ENCODE results near the gene RARS2. TPM values are rescaled to one million over a fixed set of nuclear protein-coding genes. Genes with fewer than 3 reads are reported as not detected.

The RARS2 gene
- total RNA-seq, 2 donors from 2014 or later = 21.4 to 25.0 TPM

DNA sequence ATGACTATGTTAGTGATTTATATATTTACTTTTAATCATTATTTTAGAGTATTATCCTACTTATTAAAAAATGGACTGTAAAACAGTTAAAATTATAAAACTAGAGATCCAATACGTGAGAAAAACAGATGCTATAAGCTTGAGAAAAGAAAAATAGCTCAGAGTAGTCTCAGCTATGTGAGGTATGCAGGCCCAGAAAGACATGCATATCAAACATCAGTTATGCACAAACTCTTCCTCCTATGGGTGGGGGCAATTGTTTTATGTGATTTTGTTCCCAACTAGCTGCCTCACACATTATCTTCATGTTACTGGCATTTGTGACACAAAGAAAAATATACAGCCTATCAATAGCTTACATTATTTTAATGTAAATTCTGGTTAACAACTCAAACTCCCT is 28.8 kb downstream of the RARS2 start:
- ATAC-seq (ENCODE audit: insufficient number of reproducible peaks, low FRiP score, low read depth) (no peak), DNase-seq (ENCODE audit: low spot score) (no peak)
- Histone ChIP-seq H3K27ac (no peak overlapping the region), H3K4me1 (ENCODE audit: control insufficient read depth in 1 of 2, low read depth in 2 of 2) (no peaks in the 10 kb centered on the region), H3K36me3 (peaks cover 21% of the 10 kb centered on the region), H3K9me3 (no peaks in the 10 kb centered on the region), H3K4me3 (no peak overlapping the region), H3K27me3 (replicated peaks; ENCODE audit: insufficient read depth) (no peaks in the 10 kb centered on the region)
- TF ChIP-seq, protein P1, sequence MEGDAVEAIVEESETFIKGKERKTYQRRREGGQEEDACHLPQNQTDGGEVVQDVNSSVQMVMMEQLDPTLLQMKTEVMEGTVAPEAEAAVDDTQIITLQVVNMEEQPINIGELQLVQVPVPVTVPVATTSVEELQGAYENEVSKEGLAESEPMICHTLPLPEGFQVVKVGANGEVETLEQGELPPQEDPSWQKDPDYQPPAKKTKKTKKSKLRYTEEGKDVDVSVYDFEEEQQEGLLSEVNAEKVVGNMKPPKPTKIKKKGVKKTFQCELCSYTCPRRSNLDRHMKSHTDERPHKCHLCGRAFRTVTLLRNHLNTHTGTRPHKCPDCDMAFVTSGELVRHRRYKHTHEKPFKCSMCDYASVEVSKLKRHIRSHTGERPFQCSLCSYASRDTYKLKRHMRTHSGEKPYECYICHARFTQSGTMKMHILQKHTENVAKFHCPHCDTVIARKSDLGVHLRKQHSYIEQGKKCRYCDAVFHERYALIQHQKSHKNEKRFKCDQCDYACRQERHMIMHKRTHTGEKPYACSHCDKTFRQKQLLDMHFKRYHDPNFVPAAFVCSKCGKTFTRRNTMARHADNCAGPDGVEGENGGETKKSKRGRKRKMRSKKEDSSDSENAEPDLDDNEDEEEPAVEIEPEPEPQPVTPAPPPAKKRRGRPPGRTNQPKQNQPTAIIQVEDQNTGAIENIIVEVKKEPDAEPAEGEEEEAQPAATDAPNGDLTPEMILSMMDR (IDR thresholded peaks at IDR 0.05) = no peak

DNA sequence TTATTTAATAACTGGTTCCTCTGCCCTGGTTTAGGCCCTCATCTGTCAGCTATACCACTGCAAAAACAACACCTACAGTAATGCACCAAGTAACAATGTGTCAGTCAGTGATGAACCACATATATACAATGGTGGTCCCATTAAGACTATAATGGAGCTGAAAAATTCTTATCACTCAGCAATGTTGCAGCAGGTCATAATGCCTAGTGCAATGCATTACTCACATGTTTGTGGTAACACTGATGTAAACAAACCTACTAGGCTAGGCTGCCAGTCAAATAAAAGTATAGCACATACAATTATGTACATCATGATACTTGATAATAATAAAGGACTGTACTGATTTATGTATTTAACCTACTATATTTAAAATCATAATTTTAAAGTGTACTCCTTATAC is 31.3 kb downstream of the RARS2 start:
- ATAC-seq (ENCODE audit: insufficient number of reproducible peaks, low FRiP score, low read depth) = no peak
- TF ChIP-seq, protein P1 (IDR thresholded peaks at IDR 0.05) = no peak
- Histone ChIP-seq H3K4me3 (no peak overlapping the region), H3K36me3 (peaks cover 30% of the 10 kb centered on the region), H3K27ac (no peak overlapping the region), H3K9me3 (no peaks in the 10 kb centered on the region), H3K27me3 (replicated peaks; ENCODE audit: insufficient read depth) (no peaks in the 10 kb centered on the region), H3K4me1 (ENCODE audit: control insufficient read depth in 1 of 2, low read depth in 2 of 2) (no peaks in the 10 kb centered on the region)
- no peak for DNase-seq (ENCODE audit: low spot score)

DNA sequence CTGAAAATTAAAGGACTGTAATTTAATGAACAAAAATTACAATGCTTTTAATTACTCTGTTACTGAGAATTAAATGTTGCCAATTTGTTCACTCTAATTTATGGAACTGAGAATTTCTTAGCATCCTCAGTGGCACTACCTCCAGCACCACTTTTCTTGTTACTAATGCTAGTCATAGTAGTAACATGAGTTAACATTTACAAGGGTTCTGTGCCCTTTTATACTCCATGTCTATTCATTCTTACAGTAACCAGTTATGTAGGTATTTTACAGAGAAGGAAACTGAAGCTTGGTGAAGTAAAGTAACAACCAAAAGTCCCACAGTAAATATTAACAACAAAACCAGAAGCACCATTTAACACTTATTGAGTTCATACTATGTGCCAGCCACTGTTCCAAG is 34.3 kb downstream of the RARS2 start:
- TF ChIP-seq, protein P1 (IDR thresholded peaks at IDR 0.05) = no peak
- Histone ChIP-seq H3K9me3 (no peaks in the 10 kb centered on the region), H3K4me3 (no peak overlapping the region), H3K27me3 (replicated peaks; ENCODE audit: insufficient read depth) (no peaks in the 10 kb centered on the region), H3K36me3 (peaks cover 15% of the 10 kb centered on the region), H3K4me1 (ENCODE audit: control insufficient read depth in 1 of 2, low read depth in 2 of 2) (no peaks in the 10 kb centered on the region), H3K27ac (no peak overlapping the region)
- no peak for DNase-seq (ENCODE audit: low spot score)
- no peak for ATAC-seq (ENCODE audit: insufficient number of reproducible peaks, low FRiP score, low read depth)

DNA sequence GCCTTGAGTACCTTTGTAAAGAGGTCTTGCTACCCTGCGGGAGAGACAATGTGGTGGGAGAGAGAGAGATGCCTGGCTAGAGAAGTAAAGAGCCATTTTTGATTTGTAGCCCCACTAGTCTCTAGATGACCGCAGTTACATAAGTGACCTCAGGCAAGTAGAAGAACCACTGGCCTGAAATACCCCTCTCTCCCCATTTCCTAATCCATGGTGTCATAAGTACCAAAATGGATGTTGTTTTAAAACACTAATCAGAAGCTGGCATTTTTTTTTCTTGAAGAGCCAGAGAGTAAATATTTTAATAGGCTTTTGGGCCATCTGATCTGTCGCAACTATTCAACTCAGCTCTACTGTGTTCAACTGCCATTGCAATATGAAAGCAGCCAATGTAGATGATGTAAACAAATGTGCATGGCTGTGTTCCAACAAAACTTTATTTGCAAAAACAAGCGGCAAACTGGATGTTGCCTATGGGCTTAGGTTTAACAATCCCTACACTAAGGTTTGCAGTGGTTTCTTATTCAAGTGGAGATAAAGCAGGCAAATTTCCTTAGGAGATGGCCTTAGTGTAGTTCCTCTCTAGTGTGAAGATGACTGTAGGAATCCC is 36.5 kb downstream of the RARS2 start:
- Histone ChIP-seq H3K27ac (no peak overlapping the region), H3K9me3 (no peaks in the 10 kb centered on the region), H3K36me3 (peaks cover 18% of the 10 kb centered on the region), H3K4me1 (ENCODE audit: control insufficient read depth in 1 of 2, low read depth in 2 of 2) (no peaks in the 10 kb centered on the region), H3K27me3 (replicated peaks; ENCODE audit: insufficient read depth) (no peaks in the 10 kb centered on the region), H3K4me3 (no peak overlapping the region)
- TF ChIP-seq, protein P1 (IDR thresholded peaks at IDR 0.05) = no peak
- ATAC-seq (ENCODE audit: insufficient number of reproducible peaks, low FRiP score, low read depth) (no peak), DNase-seq (ENCODE audit: low spot score) (no peak)

DNA sequence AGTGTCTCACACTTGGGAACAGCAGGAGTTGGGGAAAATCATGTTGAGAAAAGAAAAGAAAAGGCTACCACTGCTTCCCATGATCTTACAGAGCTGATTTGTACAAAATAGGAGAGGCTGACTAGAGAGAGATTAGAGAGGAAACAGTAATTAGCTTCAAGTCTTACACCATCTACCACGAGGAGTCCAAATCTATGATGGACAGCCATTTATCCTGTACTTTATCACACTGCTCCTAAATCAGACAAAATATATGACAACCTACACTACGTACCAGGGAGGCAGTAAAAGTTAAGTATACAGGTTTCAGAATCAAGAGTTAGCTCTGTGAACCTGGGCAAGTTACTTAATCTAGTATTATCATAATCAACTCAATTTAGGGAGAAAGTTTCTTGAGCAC is 38.0 kb downstream of the RARS2 start:
- Histone ChIP-seq H3K27ac (no peak overlapping the region), H3K4me3 (no peak overlapping the region), H3K27me3 (replicated peaks; ENCODE audit: insufficient read depth) (no peaks in the 10 kb centered on the region), H3K36me3 (peaks cover 18% of the 10 kb centered on the region), H3K9me3 (no peaks in the 10 kb centered on the region), H3K4me1 (ENCODE audit: control insufficient read depth in 1 of 2, low read depth in 2 of 2) (no peaks in the 10 kb centered on the region)
- no peak for DNase-seq (ENCODE audit: low spot score)
- ATAC-seq (ENCODE audit: insufficient number of reproducible peaks, low FRiP score, low read depth) = no peak
- TF ChIP-seq, protein P1 (IDR thresholded peaks at IDR 0.05) = no peak

Data from thoracic aorta (tissue), 2 donors.